A549 treated with ZK216348 at 1 μM for 4 hours (cell line): ENCODE results near the gene PSD. TPM values are rescaled to one million over a fixed set of nuclear protein-coding genes. Genes with fewer than 3 reads are reported as not detected.

Experiments used
- total RNA-seq: library from RNA; stranded (reverse); fragments of 200-300 nt; extraction: Qiagen RNA extraction; gene quantifications from 5 replicates; pipeline ENCODE4 v1.2.3, GENCODE V29; 2022; ENCODE audit warnings: low read depth

PSD gene
- total RNA-seq = 0.34 to 0.61 TPM (median 0.51 TPM) in 5 replicates

DNA sequence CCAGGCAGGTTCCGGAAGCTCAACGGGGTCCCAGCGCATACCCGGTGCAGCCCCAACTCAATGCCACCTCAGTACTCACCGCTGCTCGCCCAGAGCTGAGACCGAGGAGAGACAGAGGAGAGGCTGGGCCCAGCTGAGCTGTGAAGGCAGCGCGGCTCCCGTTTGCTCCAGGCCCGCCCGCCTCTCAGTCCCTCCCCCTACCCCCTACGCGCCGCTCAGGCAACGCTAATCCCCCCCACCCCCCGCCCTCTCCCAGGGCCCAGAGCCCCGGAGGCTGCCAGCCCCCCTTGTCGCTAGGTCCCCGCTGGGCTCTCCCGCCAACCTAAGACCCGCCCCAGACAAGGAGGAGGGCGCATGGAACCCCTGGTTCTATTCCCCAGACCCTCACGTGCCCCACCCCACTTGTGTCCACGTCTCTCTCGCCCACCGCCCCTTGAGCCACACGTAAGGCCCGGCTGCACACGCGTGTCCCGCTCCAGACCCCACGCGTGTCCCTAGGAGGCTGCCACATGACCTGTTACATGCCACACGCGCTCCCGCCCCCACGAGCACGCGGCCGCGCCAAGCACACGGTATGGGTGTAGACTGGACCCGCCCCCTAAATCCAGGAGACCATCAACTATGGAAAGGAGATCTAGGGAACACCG lies at the start of gene PSD:
Gene PSD, minus strand, starts transcription at position 164 of the 647 bp plus-strand sequence. CDS start 1,747 bp downstream, outside the sequence.

DNA sequence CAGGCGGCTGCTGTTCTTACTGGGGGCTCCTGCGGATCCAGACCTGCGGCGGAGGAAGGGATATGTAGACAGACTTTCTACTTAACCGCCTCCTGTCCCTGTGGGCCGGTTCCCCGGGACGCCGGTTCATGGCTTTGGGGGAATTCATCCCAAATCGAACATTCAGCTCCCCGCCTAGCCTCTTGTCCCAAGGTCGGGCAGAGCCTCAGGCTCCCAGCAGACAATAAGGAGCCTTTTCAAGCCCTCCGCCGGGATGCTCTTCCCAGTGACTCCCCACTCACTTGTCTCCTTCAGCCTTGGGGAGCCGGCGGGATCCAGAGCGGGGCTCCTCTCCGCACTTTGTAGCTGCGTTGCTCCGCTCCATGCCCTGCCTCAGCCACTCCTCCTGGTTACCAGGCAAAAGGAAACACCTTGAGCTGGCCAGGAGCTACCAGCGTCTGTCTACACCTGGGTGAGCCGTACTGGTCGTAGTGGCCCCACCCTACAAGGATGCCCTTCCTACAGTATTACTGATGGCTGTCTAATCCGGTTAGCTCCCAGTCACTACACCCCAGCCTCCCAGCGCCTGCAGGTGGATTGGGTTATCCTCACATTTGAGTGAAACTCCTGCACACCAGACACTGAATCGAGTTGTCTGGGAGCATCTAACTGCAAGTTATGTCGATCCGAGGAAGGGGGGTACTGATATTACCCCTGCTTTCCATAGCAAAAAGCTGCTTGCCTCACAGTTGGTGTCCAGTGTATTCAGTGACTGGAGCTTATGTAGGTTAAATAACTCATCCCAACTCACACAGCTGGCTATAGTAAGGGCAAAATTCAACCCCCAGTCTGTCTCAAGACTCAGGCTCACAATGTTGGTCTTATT lies 32.8 kb upstream of the PSD start, which contains the start of gene C10orf95:
Gene C10orf95, minus strand, starts transcription at position 439 of the 865 bp plus-strand sequence. CDS start 450 bp downstream, outside the sequence.

DNA sequence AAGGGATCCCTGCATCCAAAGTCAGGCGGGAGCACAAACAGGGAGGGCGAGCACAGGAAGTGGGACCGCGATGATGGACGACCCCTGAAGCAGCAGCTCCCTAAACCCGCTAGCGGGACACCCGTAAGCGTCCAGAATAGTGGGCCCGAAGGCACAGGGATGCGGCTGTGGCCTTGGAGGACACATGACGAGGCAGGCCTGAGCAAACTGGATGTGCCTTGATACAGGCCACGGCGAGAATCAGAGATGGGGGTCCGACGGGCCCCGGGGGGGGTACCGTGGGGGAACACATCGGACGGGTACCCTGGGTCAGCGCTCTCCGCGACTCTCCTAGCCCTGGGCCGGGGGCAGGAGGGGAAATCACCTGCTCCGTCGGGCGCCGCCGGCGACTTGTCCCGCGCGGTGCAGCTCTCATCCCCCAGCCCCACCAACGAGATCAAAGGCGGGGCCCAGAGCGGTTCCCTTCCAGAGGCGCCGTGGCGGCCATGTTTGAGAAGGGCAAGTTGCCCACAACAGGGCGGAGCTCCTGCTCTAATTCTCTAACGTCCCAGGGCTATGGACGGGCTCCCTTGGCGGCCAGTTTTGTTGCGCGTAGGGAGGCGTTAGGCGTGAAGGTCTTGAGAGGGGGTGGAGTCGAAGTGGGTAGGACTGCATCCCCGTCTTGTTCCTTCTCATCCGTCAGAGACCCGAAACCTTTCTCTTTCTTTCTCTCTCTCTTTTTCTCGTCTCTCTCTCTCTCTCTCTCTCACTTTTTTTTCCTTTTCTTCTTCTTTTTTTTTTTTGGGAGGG lies 13.8 kb upstream of the PSD start, which contains the start of gene CUEDC2:
Gene CUEDC2, minus strand, starts transcription at position 413 of the 789 bp plus-strand sequence. CDS start 7,386 bp downstream, outside the sequence.

DNA sequence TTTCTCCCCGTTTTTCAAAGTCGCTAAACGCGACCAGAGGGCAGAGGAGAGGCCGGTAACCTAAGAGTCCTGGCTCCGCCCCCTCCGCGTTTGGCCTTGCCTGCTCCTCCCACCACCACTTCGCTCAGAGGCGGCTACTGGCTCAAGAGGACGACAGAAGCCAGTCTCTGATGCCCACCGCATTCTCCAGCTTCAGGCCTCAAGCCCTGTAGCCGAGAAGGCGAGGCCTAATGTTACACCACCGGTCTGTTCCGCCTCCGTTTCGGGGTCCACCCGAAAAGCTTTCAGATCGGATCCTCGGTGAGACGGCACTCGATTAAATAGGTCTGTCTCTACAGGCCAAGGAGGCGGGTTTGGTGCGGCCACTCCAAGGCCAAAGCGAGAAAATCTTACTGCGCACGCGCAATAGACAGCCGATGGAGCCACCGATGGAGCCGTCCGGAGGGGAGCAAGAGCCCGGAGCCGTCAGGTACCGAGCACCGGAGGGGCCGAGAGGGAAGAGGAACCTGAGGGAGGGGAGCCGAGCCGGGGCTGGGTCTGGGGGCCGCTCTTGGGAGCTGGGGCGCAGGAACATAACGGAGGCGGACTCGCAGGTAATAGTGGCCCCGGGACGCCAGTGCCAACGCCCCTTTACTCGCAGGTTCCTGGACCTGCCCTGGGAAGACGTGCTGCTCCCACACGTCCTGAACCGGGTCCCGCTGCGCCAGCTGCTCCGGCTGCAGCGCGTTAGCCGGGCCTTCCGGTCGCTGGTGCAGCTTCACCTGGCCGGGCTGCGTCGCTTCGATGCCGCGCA lies 2.3 kb upstream of the PSD start, which contains the start of gene FBXL15:
Gene FBXL15, plus strand, starts transcription at position 123 of the 793 bp plus-strand sequence. Its CDS starts 294 bp downstream, at position 417.

DNA sequence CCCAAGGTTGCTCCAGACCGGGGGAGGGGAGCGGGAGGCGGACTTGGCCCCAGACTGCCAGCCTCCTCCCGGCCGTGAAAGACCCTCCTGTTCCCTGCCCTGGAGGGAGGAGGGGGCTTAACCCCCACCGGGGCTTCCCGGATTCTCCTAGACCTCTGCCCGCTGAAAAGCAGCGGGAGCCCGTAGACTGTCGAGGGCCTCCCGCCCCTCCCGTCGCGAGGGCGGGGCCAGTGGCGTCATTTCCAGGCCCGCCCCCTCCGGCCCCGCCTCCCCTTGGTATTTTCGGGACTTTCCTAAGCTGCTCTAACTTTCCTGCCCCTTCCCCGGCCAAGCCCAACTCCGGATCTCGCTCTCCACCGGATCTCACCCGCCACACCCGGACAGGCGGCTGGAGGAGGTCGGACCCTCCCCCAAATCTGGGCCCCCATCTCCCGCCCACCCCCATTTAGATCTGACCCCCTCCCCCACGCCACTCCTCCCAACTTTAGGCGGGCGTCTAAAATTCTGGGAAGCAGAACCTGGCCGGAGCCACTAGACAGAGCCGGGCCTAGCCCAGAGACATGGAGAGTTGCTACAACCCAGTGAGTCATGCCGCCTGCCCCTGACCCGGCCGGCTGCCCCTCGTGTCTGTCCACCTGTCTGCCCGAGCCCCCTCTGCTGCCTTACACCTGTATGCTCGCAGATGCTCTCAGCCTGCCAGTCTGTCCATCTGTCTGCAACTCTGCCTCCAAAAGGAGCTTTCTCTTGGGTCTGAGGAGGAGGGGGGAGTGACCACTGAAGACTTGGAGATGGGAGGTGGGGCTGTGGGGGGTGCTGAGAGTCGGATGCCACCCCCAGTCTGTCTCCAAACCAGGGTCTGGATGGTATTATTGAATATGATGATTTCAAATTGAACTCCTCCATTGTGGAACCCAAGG lies 22.9 kb downstream of the PSD start, which contains the start of gene NFKB2:
Gene NFKB2, plus strand, starts transcription at position 306 of the 917 bp plus-strand sequence. Its CDS starts 255 bp downstream, at position 561.

Other genes with a start within 250 kb of the PSD start
- 0.38 to 0.73 TPM (median 0.62 TPM) in 4 of 5 replicates, not detected in the other for gene ELOVL3, start 192.5 kb downstream of the PSD start, total RNA-seq
- gene PITX3, start 177.3 kb downstream of the PSD start, total RNA-seq = 0.33 to 0.90 TPM (median 0.55 TPM) in 5 replicates
- 16.8 to 30.0 TPM (median 26.1 TPM) in 5 replicates for gene GBF1, start 173.3 kb downstream of the PSD start, total RNA-seq
- 44.9 to 75.7 TPM (median 64.7 TPM) in 5 replicates for gene NFKB2, start 23.1 kb downstream of the PSD start, total RNA-seq
- 4.9 to 11.4 TPM (median 8.5 TPM) in 5 replicates for gene FBXL15, start 2.1 kb upstream of the PSD start, total RNA-seq
- 54.9 to 73.1 TPM (median 62.7 TPM) in 5 replicates for gene CUEDC2, start 13.8 kb upstream of the PSD start, total RNA-seq
- 0.13 to 0.34 TPM (median 0.19 TPM) in 4 of 5 replicates, not detected in the other for gene C10orf95, start 32.8 kb upstream of the PSD start, total RNA-seq
- gene ACTR1A, start 83.9 kb upstream of the PSD start, total RNA-seq = 83.8 to 98.2 TPM (median 93.1 TPM) in 5 replicates
- gene SUFU, start 85.2 kb upstream of the PSD start, total RNA-seq = 4.9 to 8.2 TPM (median 7.2 TPM) in 5 replicates
- gene TRIM8, start 225.7 kb upstream of the PSD start, total RNA-seq = 40.3 to 45.9 TPM (median 44.9 TPM) in 5 replicates